Measurements from ENCODE around the gene MEF2C. TPM values are rescaled to one million over a fixed set of nuclear protein-coding genes. Genes with fewer than 3 reads are reported as not detected.

MEF2C gene
- total and polyA plus RNA-seq, 2 of the 13 experiments (the other 11 are each of a cell fraction or from before 2014, with no cell fraction given), result 0.02 TPM; not detected in 1

- H4K20me1 ChIP-seq (ENCODE audit: insufficient read depth, low read length), result no peaks in the 10 kb centered on the region
- no peaks in the 10 kb centered on the region for H3K9me3 ChIP-seq (ENCODE audit: low read length)
- no peak for FAIRE-seq
- intact Hi-C loops (cut with micrococcal nuclease; ENCODE audit: unreplicated experiment) (no loop called here), in situ Hi-C loops (cut with HindIII; ENCODE audit: extremely low pct_ligation_motif_present, low pct_unique_long_range_greater_than_20kb) (no loop called here)
- H3K36me3 ChIP-seq (replicated peaks in 1 of 2; ENCODE audit: control insufficient read depth in 1 of 2, insufficient read depth in 2 of 2, low read length in 2 of 2), result no peaks in the 10 kb centered on the region
- ChIA-PET POLR2A (no interaction called here), CTCF (ENCODE audit: low intra/inter-chr PET ratio, low total read pairs) (no interaction called here)
- H3K9ac ChIP-seq (ENCODE audit: insufficient read depth, low read depth, low read length), result no peak overlapping the region
- no TSS peak for BruUV-seq (replicated peaks)
- no peak for ATAC-seq
- no peaks in the 10 kb centered on the region for H3K4me1 ChIP-seq (ENCODE audit: insufficient read depth, low read length)
- no peak overlapping the region for H2AFZ ChIP-seq (ENCODE audit: low read length)
- no peaks in the 10 kb centered on the region for H3K27me3 ChIP-seq (ENCODE audit: control insufficient read depth in 1 of 2, insufficient read depth in 2 of 2, low read length in 2 of 2)
- no peak overlapping the region for H3K27ac ChIP-seq (ENCODE audit: extremely low read length, insufficient read depth, low read length)
- H3K79me2 ChIP-seq (ENCODE audit: insufficient read depth, low read length), result no peaks in the 10 kb centered on the region
- no peak for DNase-seq (ENCODE audit: low spot score)
- TF ChIP-seq ATF4 (CRISPR knock-in tag; IDR thresholded peaks at IDR 0.05), result no peak
- no peak overlapping the region for H3K4me3 ChIP-seq (replicated peaks in 1 of 3; ENCODE audit: insufficient read depth in 1 of 3, low read depth in 2 of 3, low read length in 3 of 3)
- no peak overlapping the region for H3K4me2 ChIP-seq (ENCODE audit: low read depth, low read length)
These were observed 42.5 kb downstream of the MEF2C start for GRCh38 chr5:88840495-88840894.

- FAIRE-seq (no peak), ATAC-seq (no peak), DNase-seq (ENCODE audit: low spot score) (no peak)
- H3K4me2 ChIP-seq (ENCODE audit: low read depth, low read length), result no peak overlapping the region
- H3K36me3 ChIP-seq (replicated peaks in 1 of 2; ENCODE audit: control insufficient read depth in 1 of 2, insufficient read depth in 2 of 2, low read length in 2 of 2), result no peaks in the 10 kb centered on the region
- intact Hi-C loops (cut with micrococcal nuclease; ENCODE audit: unreplicated experiment) (no loop called here), in situ Hi-C loops (cut with HindIII; ENCODE audit: extremely low pct_ligation_motif_present, low pct_unique_long_range_greater_than_20kb) (no loop called here)
- H3K79me2 ChIP-seq (ENCODE audit: insufficient read depth, low read length), result no peaks in the 10 kb centered on the region
- WGBS (ENCODE audit: low lambda C conversion rate), result 22% methylated on average over 4 of the region's 4 CpGs
- CTCF ChIA-PET (ENCODE audit: low intra/inter-chr PET ratio, low total read pairs), result no interaction called here
- POLR2A ChIA-PET, result no interaction called here
- no peaks in the 10 kb centered on the region for H3K4me1 ChIP-seq (ENCODE audit: insufficient read depth, low read length)
- no peak overlapping the region for H3K9ac ChIP-seq (ENCODE audit: insufficient read depth, low read depth, low read length)
- H2AFZ ChIP-seq (ENCODE audit: low read length), result no peak overlapping the region
- no peak overlapping the region for H3K4me3 ChIP-seq (replicated peaks in 1 of 3; ENCODE audit: insufficient read depth in 1 of 3, low read depth in 2 of 3, low read length in 3 of 3)
- H4K20me1 ChIP-seq (ENCODE audit: insufficient read depth, low read length), result no peaks in the 10 kb centered on the region
- H3K27me3 ChIP-seq (ENCODE audit: control insufficient read depth in 1 of 2, insufficient read depth in 2 of 2, low read length in 2 of 2), result no peaks in the 10 kb centered on the region
- no TSS peak for BruUV-seq (replicated peaks)
- H3K9me3 ChIP-seq (ENCODE audit: low read length), result no peaks in the 10 kb centered on the region
- no peak overlapping the region for H3K27ac ChIP-seq (ENCODE audit: extremely low read length, insufficient read depth, low read length)
- TF ChIP-seq ZXDC (CRISPR knock-in tag; IDR thresholded peaks at IDR 0.05), result no peak
- no peak for TF ChIP-seq E2F5 (CRISPR knock-in tag; conservative IDR thresholded peaks at IDR 0.05)
- TF ChIP-seq ZNF510 (CRISPR knock-in tag; IDR thresholded peaks at IDR 0.05; ENCODE audit: low read depth), result no peak
- no peak for TF ChIP-seq JUNB (CRISPR knock-in tag; IDR thresholded peaks at IDR 0.05; ENCODE audit: borderline replicate concordance)
- no peak for TF ChIP-seq MBD4 (IDR thresholded peaks at IDR 0.05; ENCODE audit: borderline replicate concordance, low read length)
- no peak for TF ChIP-seq NFRKB (IDR thresholded peaks at IDR 0.05)
- no peak for TF ChIP-seq ZNF180 (CRISPR knock-in tag; IDR thresholded peaks at IDR 0.05; ENCODE audit: borderline replicate concordance, low read depth)
- TF ChIP-seq ZNF549 (CRISPR knock-in tag; IDR thresholded peaks at IDR 0.05), result no peak
- no peak for TF ChIP-seq GABPB1 (CRISPR knock-in tag; IDR thresholded peaks at IDR 0.05)
- no peak for TF ChIP-seq FOXO4 (CRISPR knock-in tag; conservative IDR thresholded peaks at IDR 0.05)
- TF ChIP-seq ELF1 (CRISPR knock-in tag; IDR thresholded peaks at IDR 0.05), result no peak
- TF ChIP-seq MEIS2 (CRISPR knock-in tag; IDR thresholded peaks at IDR 0.05), result no peak
- TF ChIP-seq REPIN1 (CRISPR knock-in tag; IDR thresholded peaks at IDR 0.05; ENCODE audit: borderline replicate concordance, low read depth), result no peak
These were observed 43.7 kb downstream of the MEF2C start for GRCh38 chr5:88839238-88839637.
